Memory B cell (primary cell): Measurements from ENCODE around the gene ESYT1.

Source experiments
- ATAC-seq: fragments of 150-1000 bp; cut with Tn5 transposase; 2 replicates; pipeline ENCODE4 v1.10.0; 2021; ENCODE audit warnings: low read depth, mild to moderate bottlenecking, moderate library complexity
- DNase-seq, 2 donors: peaks; one replicate each; pipeline ENCODE4 v3.0.0; 2022; ENCODE audit warnings: low spot score in 2 of 2
- H3K27ac Mint-ChIP-seq: one replicate; pipeline ENCODE4 v1.8.0; 2022; ENCODE audit warnings: mild to moderate bottlenecking, moderate library complexity, mixed read lengths
- H3K27me3 Mint-ChIP-seq: one replicate; pipeline ENCODE4 v1.8.0; 2022; ENCODE audit warnings: mixed read lengths
- H3K36me3 Mint-ChIP-seq: one replicate; pipeline ENCODE4 v1.8.0; 2022; ENCODE audit warnings: mild to moderate bottlenecking, mixed read lengths
- H3K4me1 Mint-ChIP-seq: one replicate; pipeline ENCODE4 v1.8.0; 2022; ENCODE audit warnings: mixed read lengths
- H3K4me3 Mint-ChIP-seq: one replicate; pipeline ENCODE4 v1.8.0; 2022; ENCODE audit warnings: mild to moderate bottlenecking, moderate library complexity, mixed read lengths
- H3K9me3 Mint-ChIP-seq: one replicate; pipeline ENCODE4 v1.8.0; 2022; ENCODE audit warnings: mixed read lengths

Gene ESYT1, protein sequence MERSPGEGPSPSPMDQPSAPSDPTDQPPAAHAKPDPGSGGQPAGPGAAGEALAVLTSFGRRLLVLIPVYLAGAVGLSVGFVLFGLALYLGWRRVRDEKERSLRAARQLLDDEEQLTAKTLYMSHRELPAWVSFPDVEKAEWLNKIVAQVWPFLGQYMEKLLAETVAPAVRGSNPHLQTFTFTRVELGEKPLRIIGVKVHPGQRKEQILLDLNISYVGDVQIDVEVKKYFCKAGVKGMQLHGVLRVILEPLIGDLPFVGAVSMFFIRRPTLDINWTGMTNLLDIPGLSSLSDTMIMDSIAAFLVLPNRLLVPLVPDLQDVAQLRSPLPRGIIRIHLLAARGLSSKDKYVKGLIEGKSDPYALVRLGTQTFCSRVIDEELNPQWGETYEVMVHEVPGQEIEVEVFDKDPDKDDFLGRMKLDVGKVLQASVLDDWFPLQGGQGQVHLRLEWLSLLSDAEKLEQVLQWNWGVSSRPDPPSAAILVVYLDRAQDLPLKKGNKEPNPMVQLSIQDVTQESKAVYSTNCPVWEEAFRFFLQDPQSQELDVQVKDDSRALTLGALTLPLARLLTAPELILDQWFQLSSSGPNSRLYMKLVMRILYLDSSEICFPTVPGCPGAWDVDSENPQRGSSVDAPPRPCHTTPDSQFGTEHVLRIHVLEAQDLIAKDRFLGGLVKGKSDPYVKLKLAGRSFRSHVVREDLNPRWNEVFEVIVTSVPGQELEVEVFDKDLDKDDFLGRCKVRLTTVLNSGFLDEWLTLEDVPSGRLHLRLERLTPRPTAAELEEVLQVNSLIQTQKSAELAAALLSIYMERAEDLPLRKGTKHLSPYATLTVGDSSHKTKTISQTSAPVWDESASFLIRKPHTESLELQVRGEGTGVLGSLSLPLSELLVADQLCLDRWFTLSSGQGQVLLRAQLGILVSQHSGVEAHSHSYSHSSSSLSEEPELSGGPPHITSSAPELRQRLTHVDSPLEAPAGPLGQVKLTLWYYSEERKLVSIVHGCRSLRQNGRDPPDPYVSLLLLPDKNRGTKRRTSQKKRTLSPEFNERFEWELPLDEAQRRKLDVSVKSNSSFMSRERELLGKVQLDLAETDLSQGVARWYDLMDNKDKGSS

GRCh38 chr12:56127888-56128669, at the start of gene ESYT1:
ESYT1 (plus strand) TSS chr12:56128267; CDS start chr12:56128320, 53 bp downstream.
- Mint-ChIP-seq H3K4me3 (peak within 1 kb of the TSS; percentile 93), H3K36me3 (peaks cover 22% of the 10 kb centered on the region), H3K27me3 (no peaks in the 10 kb centered on the region), H3K27ac (peak within 1 kb of the TSS; percentile 91), H3K4me1 (peaks cover 41% of the 10 kb centered on the region), H3K9me3 (no peaks in the 10 kb centered on the region)
- peak; percentile 86 for ATAC-seq
- DNase-seq, result peak; percentile 89 to 95

DNA sequence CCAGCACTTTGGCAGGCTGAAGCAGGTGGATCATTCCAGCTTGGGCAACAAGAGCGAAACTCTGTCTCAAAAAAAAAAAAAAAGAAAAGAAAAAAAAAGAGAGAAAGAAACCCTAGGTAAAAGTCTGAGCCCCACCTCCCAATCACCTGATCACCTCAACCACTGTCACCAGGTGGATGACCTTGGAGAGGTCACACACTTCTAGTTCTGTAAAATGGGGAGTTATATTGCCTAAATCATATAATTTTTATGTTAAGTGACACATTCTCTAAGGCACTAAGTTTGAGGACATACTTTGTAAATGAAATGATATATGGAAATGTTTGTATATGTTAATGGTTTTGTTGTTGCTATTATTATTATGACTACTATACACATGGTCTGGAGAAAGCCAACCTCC, 49.6 kb upstream of the ESYT1 start:
- DNase-seq, result no peak
- Mint-ChIP-seq H3K4me1 (no peaks in the 10 kb centered on the region), H3K36me3 (no peaks in the 10 kb centered on the region), H3K27me3 (peaks cover 3% of the 10 kb centered on the region), H3K4me3 (peak overlapping the region; percentile 83), H3K27ac (no peak overlapping the region), H3K9me3 (no peaks in the 10 kb centered on the region)
- ATAC-seq, result no peak

GRCh38 chr12:56078931-56079722, 48.9 kb upstream of the ESYT1 start:
- H3K27ac Mint-ChIP-seq, result no peak overlapping the region
- H3K4me3 Mint-ChIP-seq, result peak overlapping the region; percentile 83
- ATAC-seq, result peak; percentile 80
- H3K36me3 Mint-ChIP-seq, result no peaks in the 10 kb centered on the region
- DNase-seq, result peak; percentile 44 to 61
- no peaks in the 10 kb centered on the region for H3K9me3 Mint-ChIP-seq
- no peaks in the 10 kb centered on the region for H3K4me1 Mint-ChIP-seq
- H3K27me3 Mint-ChIP-seq, result peaks cover 6% of the 10 kb centered on the region

- DNase-seq (peak in 1 of 2 donors; percentile 38), ATAC-seq (peak; percentile 62)
- peak within 1 kb of the TSS; percentile 83 for H3K4me3 Mint-ChIP-seq
- no peaks in the 10 kb centered on the region for H3K4me1 Mint-ChIP-seq
- H3K27me3 Mint-ChIP-seq, result peaks cover 6% of the 10 kb centered on the region
- H3K9me3 Mint-ChIP-seq, result no peaks in the 10 kb centered on the region
- no peaks in the 10 kb centered on the region for H3K36me3 Mint-ChIP-seq
- no peak within 1 kb of the TSS for H3K27ac Mint-ChIP-seq
These were observed 48.1 kb upstream of the ESYT1 start, which contains the start of gene ERBB3 for GRCh38 chr12:56079723-56080555. ERBB3 (plus strand) TSS chr12:56080165; CDS start chr12:56080301, 136 bp downstream.

DNA sequence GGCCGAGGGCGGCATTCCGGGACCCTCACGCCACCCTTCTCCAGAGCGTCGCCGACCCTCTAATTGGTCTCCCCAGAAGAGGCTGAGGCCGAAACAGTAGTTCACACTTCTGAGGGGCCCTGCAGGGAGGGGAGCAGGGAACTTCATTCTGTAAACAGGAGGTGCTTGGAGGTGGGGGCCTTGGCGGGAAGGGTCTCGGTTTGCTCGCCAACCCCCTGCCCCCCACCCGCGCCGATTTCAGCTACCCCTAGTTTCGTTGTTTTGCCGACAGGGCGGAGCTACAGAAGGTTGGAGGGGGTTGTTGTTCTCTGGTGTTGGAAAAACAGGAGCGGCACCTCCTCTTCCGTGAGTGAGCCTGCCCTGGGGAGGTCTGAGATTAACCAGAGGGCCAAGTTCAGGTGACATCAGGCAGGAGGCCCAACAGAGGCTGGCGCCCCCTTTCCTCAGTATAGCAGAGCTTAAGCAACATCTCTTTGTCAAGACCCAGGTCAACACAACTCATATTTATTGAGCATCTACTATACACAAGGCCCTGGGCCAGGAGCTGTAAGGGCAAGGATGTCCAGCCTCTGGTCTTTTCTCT, 47.4 kb upstream of the ESYT1 start:
- DNase-seq, result no peak
- Mint-ChIP-seq H3K27me3 (peaks cover 6% of the 10 kb centered on the region), H3K4me3 (peak overlapping the region; percentile 83), H3K27ac (no peak overlapping the region), H3K36me3 (no peaks in the 10 kb centered on the region), H3K9me3 (no peaks in the 10 kb centered on the region), H3K4me1 (no peaks in the 10 kb centered on the region)
- ATAC-seq, result no peak

GRCh38 chr12:56081393-56082347, 46.4 kb upstream of the ESYT1 start:
- Mint-ChIP-seq H3K4me3 (peak overlapping the region; percentile 76), H3K4me1 (no peaks in the 10 kb centered on the region), H3K27me3 (peaks cover 6% of the 10 kb centered on the region), H3K27ac (no peak overlapping the region), H3K9me3 (no peaks in the 10 kb centered on the region), H3K36me3 (no peaks in the 10 kb centered on the region)
- ATAC-seq, result no peak
- DNase-seq, result no peak

DNA sequence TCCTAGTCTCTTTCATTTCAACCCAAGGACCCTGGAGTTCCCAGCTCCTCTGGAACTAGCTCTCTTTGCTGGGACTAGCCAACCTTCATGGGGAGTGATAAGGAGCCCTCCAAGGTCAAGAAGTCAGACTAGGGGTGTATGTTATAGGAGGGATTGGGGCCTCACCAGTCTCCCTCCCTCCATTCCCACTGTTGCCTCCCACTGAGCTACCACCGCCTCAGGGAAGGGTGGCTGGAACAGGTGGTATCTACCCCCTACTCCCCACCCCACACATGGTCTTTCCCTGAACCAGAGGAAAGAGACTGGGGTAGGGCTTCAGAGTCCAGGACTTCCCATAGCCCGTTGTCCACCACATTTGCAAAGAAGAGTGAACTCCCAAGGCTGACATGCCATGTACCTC, 45.7 kb upstream of the ESYT1 start:
- Mint-ChIP-seq H3K27me3 (peaks cover 6% of the 10 kb centered on the region), H3K27ac (no peak overlapping the region), H3K4me1 (no peaks in the 10 kb centered on the region), H3K36me3 (no peaks in the 10 kb centered on the region), H3K4me3 (no peak overlapping the region), H3K9me3 (no peaks in the 10 kb centered on the region)
- ATAC-seq (no peak), DNase-seq (no peak)

GRCh38 chr12:56082967-56083366, 45.1 kb upstream of the ESYT1 start:
- DNase-seq, result no peak
- Mint-ChIP-seq H3K4me3 (no peak overlapping the region), H3K36me3 (no peaks in the 10 kb centered on the region), H3K27ac (no peak overlapping the region), H3K4me1 (no peaks in the 10 kb centered on the region), H3K27me3 (peaks cover 6% of the 10 kb centered on the region), H3K9me3 (no peaks in the 10 kb centered on the region)
- no peak for ATAC-seq

GRCh38 chr12:56084958-56085543, 43.0 kb upstream of the ESYT1 start:
- no peak for DNase-seq
- Mint-ChIP-seq H3K36me3 (no peaks in the 10 kb centered on the region), H3K4me3 (no peak overlapping the region), H3K27ac (no peak overlapping the region), H3K4me1 (no peaks in the 10 kb centered on the region), H3K27me3 (peaks cover 6% of the 10 kb centered on the region), H3K9me3 (no peaks in the 10 kb centered on the region)
- no peak for ATAC-seq

- Mint-ChIP-seq H3K36me3 (no peaks in the 10 kb centered on the region), H3K27me3 (peaks cover 8% of the 10 kb centered on the region), H3K27ac (no peak overlapping the region), H3K4me1 (no peaks in the 10 kb centered on the region), H3K9me3 (no peaks in the 10 kb centered on the region), H3K4me3 (no peak overlapping the region)
- no peak for ATAC-seq
- DNase-seq, result no peak
These were observed 42.0 kb upstream of the ESYT1 start for GRCh38 chr12:56086096-56086495.

- Mint-ChIP-seq H3K4me1 (no peaks in the 10 kb centered on the region), H3K27me3 (peaks cover 8% of the 10 kb centered on the region), H3K9me3 (no peaks in the 10 kb centered on the region), H3K36me3 (no peaks in the 10 kb centered on the region), H3K4me3 (no peak overlapping the region), H3K27ac (no peak overlapping the region)
- ATAC-seq (no peak), DNase-seq (no peak)
These were observed 41.5 kb upstream of the ESYT1 start for GRCh38 chr12:56086608-56087007.
